Measurements from ENCODE around the gene CERK.

- TF ChIP-seq CHD2 (IDR thresholded peaks at IDR 0.05; ENCODE audit: low read depth, low read length) (no peak), BHLHE40 (IDR thresholded peaks at IDR 0.05; ENCODE audit: low read length) (no peak), ZNF12 (CRISPR knock-in tag; IDR thresholded peaks at IDR 0.05) (no peak), GTF2F1 (IDR thresholded peaks at IDR 0.05; ENCODE audit: low read length) (no peak), CC2D1A (CRISPR knock-in tag; IDR thresholded peaks at IDR 0.05) (no peak)
- TF ChIP-seq, protein P1, sequence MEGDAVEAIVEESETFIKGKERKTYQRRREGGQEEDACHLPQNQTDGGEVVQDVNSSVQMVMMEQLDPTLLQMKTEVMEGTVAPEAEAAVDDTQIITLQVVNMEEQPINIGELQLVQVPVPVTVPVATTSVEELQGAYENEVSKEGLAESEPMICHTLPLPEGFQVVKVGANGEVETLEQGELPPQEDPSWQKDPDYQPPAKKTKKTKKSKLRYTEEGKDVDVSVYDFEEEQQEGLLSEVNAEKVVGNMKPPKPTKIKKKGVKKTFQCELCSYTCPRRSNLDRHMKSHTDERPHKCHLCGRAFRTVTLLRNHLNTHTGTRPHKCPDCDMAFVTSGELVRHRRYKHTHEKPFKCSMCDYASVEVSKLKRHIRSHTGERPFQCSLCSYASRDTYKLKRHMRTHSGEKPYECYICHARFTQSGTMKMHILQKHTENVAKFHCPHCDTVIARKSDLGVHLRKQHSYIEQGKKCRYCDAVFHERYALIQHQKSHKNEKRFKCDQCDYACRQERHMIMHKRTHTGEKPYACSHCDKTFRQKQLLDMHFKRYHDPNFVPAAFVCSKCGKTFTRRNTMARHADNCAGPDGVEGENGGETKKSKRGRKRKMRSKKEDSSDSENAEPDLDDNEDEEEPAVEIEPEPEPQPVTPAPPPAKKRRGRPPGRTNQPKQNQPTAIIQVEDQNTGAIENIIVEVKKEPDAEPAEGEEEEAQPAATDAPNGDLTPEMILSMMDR (CRISPR knock-in tag; IDR thresholded peaks at IDR 0.05) = no peak
- TF ChIP-seq, protein P2, sequence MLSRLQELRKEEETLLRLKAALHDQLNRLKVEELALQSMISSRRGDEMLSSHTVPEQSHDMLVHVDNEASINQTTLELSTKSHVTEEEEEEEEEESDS (CRISPR knock-in tag; IDR thresholded peaks at IDR 0.05; ENCODE audit: borderline replicate concordance) = no peak
Measured at GRCh38 chr22:46763051-46763705, 25.1 kb upstream of the CERK start.

Measured in HepG2 (cell line).